Measurements from ENCODE around the gene DHRS7.

The DHRS7 gene

GRCh38 chr14:60188696-60189095 lies 23.5 kb upstream of the DHRS7 start:
- no peaks in the 10 kb centered on the region for H3K36me3 ChIP-seq (ENCODE audit: insufficient read depth, low read length)
- H3K4me2 ChIP-seq (ENCODE audit: low read depth, low read length, poor library complexity, severe bottlenecking), result no peak overlapping the region
- no peaks in the 10 kb centered on the region for H3K27me3 ChIP-seq (ENCODE audit: insufficient read depth, low read length, poor library complexity, severe bottlenecking)
- H3K9me2 ChIP-seq (replicated peaks; ENCODE audit: low read depth, low read length), result no peaks in the 10 kb centered on the region
- peaks cover 4% of the 10 kb centered on the region for H3K4me1 ChIP-seq (ENCODE audit: insufficient read depth, low read length, poor library complexity, severe bottlenecking)
- H3K9me3 ChIP-seq (ENCODE audit: insufficient read depth, low read depth, low read length), result no peaks in the 10 kb centered on the region
- H2AFZ ChIP-seq (ENCODE audit: low read length), result no peak overlapping the region
- H3K9ac ChIP-seq (ENCODE audit: low read depth, low read length, poor library complexity, severe bottlenecking), result no peak overlapping the region
- TF ChIP-seq EZH2phosphoT487 (IDR thresholded peaks at IDR 0.05; ENCODE audit: borderline replicate concordance), result no peak
- TF ChIP-seq CTCF (conservative IDR thresholded peaks at IDR 0.05; ENCODE audit: low read length), result no peak
- no peaks in the 10 kb centered on the region for H3K79me2 ChIP-seq (ENCODE audit: insufficient read depth, low read length)
- H3K4me3 ChIP-seq (ENCODE audit: low read length, poor library complexity, severe bottlenecking), result no peak overlapping the region
- H4K20me1 ChIP-seq (ENCODE audit: insufficient read depth, low read length, poor library complexity, severe bottlenecking), result no peaks in the 10 kb centered on the region
- no peaks in the 10 kb centered on the region for H3F3A ChIP-seq (ENCODE audit: low read depth)

- no peaks in the 10 kb centered on the region for H3K27me3 ChIP-seq (ENCODE audit: insufficient read depth, low read length, poor library complexity, severe bottlenecking)
- TF ChIP-seq CTCF (conservative IDR thresholded peaks at IDR 0.05; ENCODE audit: low read length) (peak; percentile 59), EZH2phosphoT487 (IDR thresholded peaks at IDR 0.05; ENCODE audit: borderline replicate concordance) (no peak)
- no peak overlapping the region for H3K4me2 ChIP-seq (ENCODE audit: low read depth, low read length, poor library complexity, severe bottlenecking)
- no peaks in the 10 kb centered on the region for H3K79me2 ChIP-seq (ENCODE audit: insufficient read depth, low read length)
- H3K9ac ChIP-seq (ENCODE audit: low read depth, low read length, poor library complexity, severe bottlenecking), result no peak overlapping the region
- H3K36me3 ChIP-seq (ENCODE audit: insufficient read depth, low read length), result no peaks in the 10 kb centered on the region
- no peaks in the 10 kb centered on the region for H3K9me3 ChIP-seq (ENCODE audit: insufficient read depth, low read depth, low read length)
- H2AFZ ChIP-seq (ENCODE audit: low read length), result no peak overlapping the region
- H3K4me3 ChIP-seq (ENCODE audit: low read length, poor library complexity, severe bottlenecking), result no peak overlapping the region
- H4K20me1 ChIP-seq (ENCODE audit: insufficient read depth, low read length, poor library complexity, severe bottlenecking), result no peaks in the 10 kb centered on the region
- no peaks in the 10 kb centered on the region for H3K9me2 ChIP-seq (replicated peaks; ENCODE audit: low read depth, low read length)
- peaks cover 6% of the 10 kb centered on the region for H3K4me1 ChIP-seq (ENCODE audit: insufficient read depth, low read length, poor library complexity, severe bottlenecking)
- H3F3A ChIP-seq (ENCODE audit: low read depth), result no peaks in the 10 kb centered on the region
Measured at GRCh38 chr14:60188115-60188514, 22.9 kb upstream of the DHRS7 start.

- H3K79me2 ChIP-seq (ENCODE audit: insufficient read depth, low read length), result no peaks in the 10 kb centered on the region
- H3K27me3 ChIP-seq (ENCODE audit: insufficient read depth, low read length, poor library complexity, severe bottlenecking), result no peaks in the 10 kb centered on the region
- peak overlapping the region; percentile 83 for H3K4me2 ChIP-seq (ENCODE audit: low read depth, low read length, poor library complexity, severe bottlenecking)
- no peaks in the 10 kb centered on the region for H3K9me2 ChIP-seq (replicated peaks; ENCODE audit: low read depth, low read length)
- no peaks in the 10 kb centered on the region for H3K36me3 ChIP-seq (ENCODE audit: insufficient read depth, low read length)
- H3K9ac ChIP-seq (ENCODE audit: low read depth, low read length, poor library complexity, severe bottlenecking), result peak overlapping the region; percentile 55
- TF ChIP-seq EZH2phosphoT487 (IDR thresholded peaks at IDR 0.05; ENCODE audit: borderline replicate concordance) (no peak), CTCF (conservative IDR thresholded peaks at IDR 0.05; ENCODE audit: low read length) (no peak)
- H3K4me1 ChIP-seq (ENCODE audit: insufficient read depth, low read length, poor library complexity, severe bottlenecking), result peaks cover 6% of the 10 kb centered on the region
- H3K9me3 ChIP-seq (ENCODE audit: insufficient read depth, low read depth, low read length), result no peaks in the 10 kb centered on the region
- H4K20me1 ChIP-seq (ENCODE audit: insufficient read depth, low read length, poor library complexity, severe bottlenecking), result no peaks in the 10 kb centered on the region
- H3K4me3 ChIP-seq (ENCODE audit: low read length, poor library complexity, severe bottlenecking), result no peak overlapping the region
- H2AFZ ChIP-seq (ENCODE audit: low read length), result peak overlapping the region; percentile 85; the same call in 1 of the 2 replicates
- no peaks in the 10 kb centered on the region for H3F3A ChIP-seq (ENCODE audit: low read depth)
Measured at GRCh38 chr14:60184905-60185555, 19.8 kb upstream of the DHRS7 start.
